ENCODE data around the gene PTPRO. TPM values are rescaled to one million over a fixed set of nuclear protein-coding genes. Genes with fewer than 3 reads are reported as not detected.

The PTPRO gene
- total and polyA plus RNA-seq, 4 donors = 0.31 to 3.3 (median 1.1) TPM

DNA sequence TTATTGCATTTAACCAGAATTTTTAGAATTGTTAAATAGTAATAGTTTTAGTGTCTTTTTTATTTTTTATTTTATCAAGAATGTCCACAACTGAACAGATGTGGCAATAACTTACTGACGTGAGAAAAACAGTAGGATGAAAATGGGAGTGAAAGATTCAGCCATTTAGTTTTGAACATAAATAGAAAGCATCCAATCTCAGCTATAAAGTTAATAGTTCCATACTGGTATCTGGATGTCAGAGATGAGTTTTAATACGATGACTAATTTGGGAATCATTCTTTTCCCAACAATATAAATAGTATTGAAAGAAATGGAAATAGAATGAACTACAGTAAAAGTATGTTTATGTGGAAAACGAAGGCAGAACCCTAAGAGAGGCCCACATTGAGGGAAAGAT lies 307.5 kb downstream of the PTPRO start:
- DNase-seq (ENCODE audit: low spot score) = no peak
- no peaks in the 10 kb centered on the region for H3K27me3 ChIP-seq (ENCODE audit: control insufficient read depth in 4 of 4, insufficient read depth in 4 of 4, low read length in 3 of 4)
- H3K27ac ChIP-seq (ENCODE audit: low read depth in 1 of 2, low read length in 2 of 2) = peak overlapping the region; percentile 30 to 37
- peaks cover 0 to 6% (median 0%) of the 10 kb centered on the region in 4 donors for H3K4me1 ChIP-seq (ENCODE audit: control insufficient read depth in 4 of 4, insufficient read depth in 4 of 4, low read length in 3 of 4)
- H3K9ac ChIP-seq (ENCODE audit: low read depth in 1 of 2, low read length in 2 of 2) = no peak overlapping the region
- H3K9me3 ChIP-seq (ENCODE audit: control insufficient read depth in 4 of 4, low read length in 3 of 4) = no peaks in the 10 kb centered on the region
- peaks cover 0 to 6% (median 0%) of the 10 kb centered on the region in 4 donors for H3K36me3 ChIP-seq (ENCODE audit: control insufficient read depth in 4 of 4, insufficient read depth in 3 of 4, low read depth in 1 of 4, low read length in 3 of 4)
- TF ChIP-seq, protein P1, sequence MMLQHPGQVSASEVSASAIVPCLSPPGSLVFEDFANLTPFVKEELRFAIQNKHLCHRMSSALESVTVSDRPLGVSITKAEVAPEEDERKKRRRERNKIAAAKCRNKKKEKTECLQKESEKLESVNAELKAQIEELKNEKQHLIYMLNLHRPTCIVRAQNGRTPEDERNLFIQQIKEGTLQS (IDR thresholded peaks at IDR 0.05) = no peak
- TF ChIP-seq, protein P2, sequence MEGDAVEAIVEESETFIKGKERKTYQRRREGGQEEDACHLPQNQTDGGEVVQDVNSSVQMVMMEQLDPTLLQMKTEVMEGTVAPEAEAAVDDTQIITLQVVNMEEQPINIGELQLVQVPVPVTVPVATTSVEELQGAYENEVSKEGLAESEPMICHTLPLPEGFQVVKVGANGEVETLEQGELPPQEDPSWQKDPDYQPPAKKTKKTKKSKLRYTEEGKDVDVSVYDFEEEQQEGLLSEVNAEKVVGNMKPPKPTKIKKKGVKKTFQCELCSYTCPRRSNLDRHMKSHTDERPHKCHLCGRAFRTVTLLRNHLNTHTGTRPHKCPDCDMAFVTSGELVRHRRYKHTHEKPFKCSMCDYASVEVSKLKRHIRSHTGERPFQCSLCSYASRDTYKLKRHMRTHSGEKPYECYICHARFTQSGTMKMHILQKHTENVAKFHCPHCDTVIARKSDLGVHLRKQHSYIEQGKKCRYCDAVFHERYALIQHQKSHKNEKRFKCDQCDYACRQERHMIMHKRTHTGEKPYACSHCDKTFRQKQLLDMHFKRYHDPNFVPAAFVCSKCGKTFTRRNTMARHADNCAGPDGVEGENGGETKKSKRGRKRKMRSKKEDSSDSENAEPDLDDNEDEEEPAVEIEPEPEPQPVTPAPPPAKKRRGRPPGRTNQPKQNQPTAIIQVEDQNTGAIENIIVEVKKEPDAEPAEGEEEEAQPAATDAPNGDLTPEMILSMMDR (IDR thresholded peaks at IDR 0.05; ENCODE audit: low read depth, low read length, missing input control) = no peak
- TF ChIP-seq HNF4A (conservative IDR thresholded peaks at IDR 0.05) (no peak), SP1 (IDR thresholded peaks at IDR 0.05) (no peak), RXRA (IDR thresholded peaks at IDR 0.05) (no peak)
- TF ChIP-seq, protein P3, sequence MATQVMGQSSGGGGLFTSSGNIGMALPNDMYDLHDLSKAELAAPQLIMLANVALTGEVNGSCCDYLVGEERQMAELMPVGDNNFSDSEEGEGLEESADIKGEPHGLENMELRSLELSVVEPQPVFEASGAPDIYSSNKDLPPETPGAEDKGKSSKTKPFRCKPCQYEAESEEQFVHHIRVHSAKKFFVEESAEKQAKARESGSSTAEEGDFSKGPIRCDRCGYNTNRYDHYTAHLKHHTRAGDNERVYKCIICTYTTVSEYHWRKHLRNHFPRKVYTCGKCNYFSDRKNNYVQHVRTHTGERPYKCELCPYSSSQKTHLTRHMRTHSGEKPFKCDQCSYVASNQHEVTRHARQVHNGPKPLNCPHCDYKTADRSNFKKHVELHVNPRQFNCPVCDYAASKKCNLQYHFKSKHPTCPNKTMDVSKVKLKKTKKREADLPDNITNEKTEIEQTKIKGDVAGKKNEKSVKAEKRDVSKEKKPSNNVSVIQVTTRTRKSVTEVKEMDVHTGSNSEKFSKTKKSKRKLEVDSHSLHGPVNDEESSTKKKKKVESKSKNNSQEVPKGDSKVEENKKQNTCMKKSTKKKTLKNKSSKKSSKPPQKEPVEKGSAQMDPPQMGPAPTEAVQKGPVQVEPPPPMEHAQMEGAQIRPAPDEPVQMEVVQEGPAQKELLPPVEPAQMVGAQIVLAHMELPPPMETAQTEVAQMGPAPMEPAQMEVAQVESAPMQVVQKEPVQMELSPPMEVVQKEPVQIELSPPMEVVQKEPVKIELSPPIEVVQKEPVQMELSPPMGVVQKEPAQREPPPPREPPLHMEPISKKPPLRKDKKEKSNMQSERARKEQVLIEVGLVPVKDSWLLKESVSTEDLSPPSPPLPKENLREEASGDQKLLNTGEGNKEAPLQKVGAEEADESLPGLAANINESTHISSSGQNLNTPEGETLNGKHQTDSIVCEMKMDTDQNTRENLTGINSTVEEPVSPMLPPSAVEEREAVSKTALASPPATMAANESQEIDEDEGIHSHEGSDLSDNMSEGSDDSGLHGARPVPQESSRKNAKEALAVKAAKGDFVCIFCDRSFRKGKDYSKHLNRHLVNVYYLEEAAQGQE (IDR thresholded peaks at IDR 0.05) = no peak
- no peak overlapping the region for H3K4me3 ChIP-seq (ENCODE audit: low read depth in 1 of 3, low read length in 3 of 3)
- 67% methylated on average over 3 of the region's 3 CpGs for WGBS

DNA sequence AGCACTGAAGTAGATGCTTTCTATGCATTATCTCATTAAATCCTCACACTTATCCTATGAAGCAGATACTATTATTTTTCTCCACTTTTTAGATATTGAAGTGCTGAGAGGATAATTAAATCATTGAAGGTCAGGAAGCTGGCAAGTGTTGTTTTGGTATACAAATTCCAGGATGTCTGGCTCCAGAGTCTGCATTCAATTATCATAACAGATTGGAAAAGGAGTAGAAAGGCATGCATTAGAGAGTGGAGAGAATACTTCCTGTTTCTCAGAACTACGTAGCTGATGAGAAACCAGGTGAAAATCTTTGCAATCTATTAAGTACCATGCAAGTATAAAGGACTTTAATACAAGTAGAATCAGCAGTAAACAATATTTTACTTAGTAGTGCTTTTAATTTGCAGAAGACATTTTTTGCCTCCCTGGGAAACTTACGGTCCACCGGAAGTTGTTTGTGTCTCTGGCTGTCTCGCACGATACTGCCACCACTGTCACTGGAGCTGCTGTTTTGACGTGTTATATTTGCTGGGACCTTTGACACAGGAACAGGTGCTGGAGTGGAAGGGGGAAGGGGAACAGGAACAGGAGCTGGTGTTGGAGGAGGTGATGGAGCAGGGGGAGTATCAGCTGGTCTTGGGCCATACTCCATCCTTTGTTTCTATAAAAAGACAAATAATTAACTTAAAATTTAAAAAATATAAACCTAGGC lies 308.9 kb downstream of the PTPRO start:
- Histone ChIP-seq H3K27ac (ENCODE audit: low read depth in 1 of 2, low read length in 2 of 2) (peak overlapping the region; percentile 43 to 52), H3K4me1 (ENCODE audit: control insufficient read depth in 4 of 4, insufficient read depth in 4 of 4, low read length in 3 of 4) (peaks cover 0 to 6% (median 0%) of the 10 kb centered on the region in 4 donors), H3K27me3 (ENCODE audit: control insufficient read depth in 4 of 4, insufficient read depth in 4 of 4, low read length in 3 of 4) (no peaks in the 10 kb centered on the region), H3K4me3 (ENCODE audit: low read depth in 1 of 3, low read length in 3 of 3) (no peak overlapping the region), H3K9me3 (ENCODE audit: control insufficient read depth in 4 of 4, low read length in 3 of 4) (no peaks in the 10 kb centered on the region), H3K9ac (ENCODE audit: low read depth in 1 of 2, low read length in 2 of 2) (no peak overlapping the region), H3K36me3 (ENCODE audit: control insufficient read depth in 4 of 4, insufficient read depth in 3 of 4, low read depth in 1 of 4, low read length in 3 of 4) (peaks cover 0 to 6% (median 0%) of the 10 kb centered on the region in 4 donors)
- TF ChIP-seq, protein P3 (IDR thresholded peaks at IDR 0.05) = no peak
- no peak for TF ChIP-seq JUND (IDR thresholded peaks at IDR 0.05)
- TF ChIP-seq, protein P2 (IDR thresholded peaks at IDR 0.05; ENCODE audit: low read depth, low read length, missing input control) = no peak
- no peak for TF ChIP-seq RAD21 (IDR thresholded peaks at IDR 0.05)
- TF ChIP-seq, protein P4, sequence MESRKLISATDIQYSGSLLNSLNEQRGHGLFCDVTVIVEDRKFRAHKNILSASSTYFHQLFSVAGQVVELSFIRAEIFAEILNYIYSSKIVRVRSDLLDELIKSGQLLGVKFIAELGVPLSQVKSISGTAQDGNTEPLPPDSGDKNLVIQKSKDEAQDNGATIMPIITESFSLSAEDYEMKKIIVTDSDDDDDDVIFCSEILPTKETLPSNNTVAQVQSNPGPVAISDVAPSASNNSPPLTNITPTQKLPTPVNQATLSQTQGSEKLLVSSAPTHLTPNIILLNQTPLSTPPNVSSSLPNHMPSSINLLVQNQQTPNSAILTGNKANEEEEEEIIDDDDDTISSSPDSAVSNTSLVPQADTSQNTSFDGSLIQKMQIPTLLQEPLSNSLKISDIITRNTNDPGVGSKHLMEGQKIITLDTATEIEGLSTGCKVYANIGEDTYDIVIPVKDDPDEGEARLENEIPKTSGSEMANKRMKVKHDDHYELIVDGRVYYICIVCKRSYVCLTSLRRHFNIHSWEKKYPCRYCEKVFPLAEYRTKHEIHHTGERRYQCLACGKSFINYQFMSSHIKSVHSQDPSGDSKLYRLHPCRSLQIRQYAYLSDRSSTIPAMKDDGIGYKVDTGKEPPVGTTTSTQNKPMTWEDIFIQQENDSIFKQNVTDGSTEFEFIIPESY (IDR thresholded peaks at IDR 0.05) = no peak
- no peak for TF ChIP-seq YY1 (IDR thresholded peaks at IDR 0.05)
- no peak for TF ChIP-seq TAF1 (conservative IDR thresholded peaks at IDR 0.05)
- TF ChIP-seq SP1 (IDR thresholded peaks at IDR 0.05) = no peak
- TF ChIP-seq, protein P5, sequence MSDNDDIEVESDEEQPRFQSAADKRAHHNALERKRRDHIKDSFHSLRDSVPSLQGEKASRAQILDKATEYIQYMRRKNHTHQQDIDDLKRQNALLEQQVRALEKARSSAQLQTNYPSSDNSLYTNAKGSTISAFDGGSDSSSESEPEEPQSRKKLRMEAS (IDR thresholded peaks at IDR 0.05) = no peak
- 66% methylated on average over 6 of the region's 6 CpGs for WGBS
- no peak for DNase-seq (ENCODE audit: low spot score)

Measured in liver (tissue), 9 donors.